ENCODE data around the gene GPR137B.

The GPR137B gene

GRCh38 chr1:236114076-236114747, 28.1 kb upstream of the GPR137B start:
- no peak for DNase-seq

DNA sequence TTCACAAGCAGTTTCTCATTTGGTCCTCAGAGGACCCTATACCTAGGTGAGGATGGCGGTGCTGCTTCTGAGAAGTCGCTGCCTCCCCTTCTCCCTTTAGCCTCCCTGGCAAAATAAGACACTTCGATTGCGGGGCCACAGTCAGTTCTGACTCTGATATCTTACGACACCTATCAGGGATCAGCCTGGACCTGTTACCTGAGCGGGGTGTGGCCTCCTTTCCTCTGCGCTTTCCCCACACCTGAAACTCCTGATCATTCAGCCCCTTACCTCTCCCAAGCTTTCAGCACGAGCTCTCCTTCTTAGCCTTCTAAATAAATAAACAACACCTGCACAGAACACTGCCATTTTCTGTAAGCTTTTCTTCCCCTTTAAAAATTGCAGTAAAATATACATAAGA, 24.6 kb upstream of the GPR137B start:
- no peak for DNase-seq

GRCh38 chr1:236119943-236120484, 22.3 kb upstream of the GPR137B start:
- no peak for DNase-seq

DNA sequence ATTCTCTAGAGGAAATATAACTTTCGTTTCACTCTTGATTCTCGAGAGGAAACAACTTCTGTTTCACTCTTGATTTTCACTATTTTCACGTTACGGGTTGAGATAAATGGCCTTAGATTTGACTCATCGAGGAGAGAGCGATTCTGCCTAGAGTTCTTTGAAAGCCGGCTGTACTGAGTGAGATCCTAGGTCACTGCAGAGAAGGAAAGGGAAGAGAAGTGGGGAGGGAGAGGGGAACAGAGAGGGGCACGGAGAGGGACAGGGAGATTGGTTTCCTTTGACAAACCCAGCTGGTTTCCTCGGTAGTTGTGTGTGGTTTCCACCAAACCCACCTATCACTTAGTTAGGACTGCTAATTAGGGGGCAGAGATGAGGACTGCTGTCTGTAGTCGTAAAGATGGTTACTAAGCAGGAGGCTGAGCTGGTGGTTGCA, 21.6 kb upstream of the GPR137B start:
- DNase-seq, result no peak

DNA sequence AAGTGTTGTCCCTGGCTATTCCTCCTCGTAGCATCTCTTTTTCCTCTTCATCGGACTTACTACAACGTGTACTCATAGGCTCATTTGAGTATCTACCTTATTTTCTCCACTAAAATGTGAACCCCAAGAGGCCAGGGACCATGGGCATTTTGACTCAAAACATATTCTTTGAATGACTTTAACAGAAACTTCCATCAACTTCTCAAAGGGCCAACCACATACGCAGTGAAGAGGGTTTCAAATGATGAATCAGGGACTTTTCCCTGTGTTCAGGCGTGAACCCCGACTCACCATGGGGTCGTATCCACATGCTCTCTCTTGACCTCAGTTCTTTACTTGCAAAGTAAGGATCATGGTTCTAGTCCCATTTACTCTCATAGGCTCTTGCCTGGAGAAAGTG, 20.2 kb upstream of the GPR137B start:
- DNase-seq, result no peak

GRCh38 chr1:236123563-236123962, 18.8 kb upstream of the GPR137B start:
- DNase-seq, result no peak

DNA sequence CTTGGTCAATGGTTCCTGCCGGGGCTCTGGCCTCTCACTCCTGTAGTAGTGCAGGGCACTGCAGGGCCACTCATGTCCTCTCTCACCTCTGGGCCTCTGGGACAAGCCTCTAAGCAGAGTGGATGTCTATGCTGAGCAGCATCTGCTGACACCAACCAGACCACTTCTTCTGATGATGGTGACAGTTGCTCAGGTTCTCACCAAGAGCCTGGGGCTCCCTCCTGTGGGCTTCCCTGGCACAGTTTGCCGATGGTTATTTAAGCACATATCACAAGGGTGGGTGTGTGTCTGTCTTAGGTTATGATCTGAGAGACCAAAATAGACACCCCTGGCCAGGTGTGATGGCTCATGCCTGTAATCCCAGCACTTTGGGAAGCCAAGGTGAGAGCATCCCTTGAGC, 17.4 kb upstream of the GPR137B start:
- no peak for DNase-seq

GRCh38 chr1:236127045-236127444, 15.3 kb upstream of the GPR137B start:
- DNase-seq, result no peak

DNA sequence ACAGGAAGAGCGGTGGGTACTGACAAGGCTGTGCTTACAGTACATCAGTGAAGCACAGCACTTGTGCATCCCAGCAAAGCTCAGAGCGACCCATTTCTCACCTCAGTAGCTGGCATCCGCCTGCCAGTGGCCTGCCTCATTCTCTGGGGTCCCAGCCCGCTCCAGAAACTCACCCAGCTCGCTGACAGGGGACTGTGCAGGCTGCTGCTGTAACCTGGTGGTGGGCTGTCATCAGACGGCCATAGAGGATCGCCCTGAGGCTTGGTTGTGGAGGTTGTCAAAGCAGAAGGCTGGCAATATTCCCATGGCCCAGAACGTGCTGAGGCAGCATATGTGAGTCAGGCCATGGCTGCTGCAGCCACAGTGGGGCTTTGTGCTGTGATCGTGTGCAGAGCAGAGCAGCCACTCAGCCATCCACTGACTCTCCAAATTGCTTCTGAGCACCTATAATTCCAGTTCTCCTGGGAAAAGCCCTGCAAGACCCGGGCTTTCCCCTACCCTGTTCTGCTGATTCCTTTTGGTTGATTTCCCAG, 13.6 kb upstream of the GPR137B start:
- DNase-seq, result no peak

GRCh38 chr1:236129306-236129705, 13.0 kb upstream of the GPR137B start:
- DNase-seq, result no peak

DNA sequence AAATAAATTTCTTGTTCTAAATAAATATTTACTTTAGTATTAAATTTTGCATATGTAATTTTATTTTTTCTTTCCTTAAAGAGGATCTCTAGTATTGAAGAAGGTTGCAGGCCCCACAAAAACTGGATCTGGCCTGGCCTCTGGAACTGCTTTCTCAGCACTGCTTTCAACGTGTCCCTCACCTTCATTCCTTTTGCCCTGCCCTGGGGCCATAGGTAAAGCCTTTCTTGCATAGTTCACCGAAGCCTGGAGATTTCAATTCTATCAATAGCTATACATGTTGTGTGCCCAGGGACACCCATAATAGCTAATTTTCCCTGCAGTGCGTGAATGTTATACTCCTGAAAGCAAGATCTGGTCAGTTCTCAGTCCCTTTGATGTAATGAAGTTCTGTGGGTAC, 12.0 kb upstream of the GPR137B start:
- no peak for DNase-seq

GRCh38 chr1:236131916-236132315, 10.4 kb upstream of the GPR137B start:
- DNase-seq, result no peak

GRCh38 chr1:236132420-236133046, 9.8 kb upstream of the GPR137B start:
- no peak for DNase-seq

DNA sequence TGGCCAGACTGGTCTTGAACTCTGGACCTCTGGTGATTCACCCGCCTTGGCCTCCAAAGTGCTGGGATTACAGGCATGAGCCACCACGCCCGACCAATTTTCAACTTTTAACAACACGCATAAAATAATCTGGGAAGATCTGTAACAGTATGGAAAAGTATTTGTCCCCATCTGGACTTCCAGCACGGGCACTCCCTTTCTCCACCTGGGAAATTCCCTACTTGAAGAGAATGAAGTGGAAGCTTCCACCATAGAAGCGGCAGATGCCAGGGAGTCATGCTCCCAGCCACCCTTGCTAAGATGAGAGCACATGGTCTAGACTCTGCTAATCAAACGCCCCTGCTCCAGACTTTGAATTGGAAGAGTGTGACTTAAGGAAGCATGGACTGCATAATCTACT, 9.0 kb upstream of the GPR137B start:
- DNase-seq, result no peak

- no peak for DNase-seq
These were observed 8.5 kb upstream of the GPR137B start for GRCh38 chr1:236133802-236134201.

GRCh38 chr1:236137285-236137852, 5.0 kb upstream of the GPR137B start:
- DNase-seq, result no peak

DNA sequence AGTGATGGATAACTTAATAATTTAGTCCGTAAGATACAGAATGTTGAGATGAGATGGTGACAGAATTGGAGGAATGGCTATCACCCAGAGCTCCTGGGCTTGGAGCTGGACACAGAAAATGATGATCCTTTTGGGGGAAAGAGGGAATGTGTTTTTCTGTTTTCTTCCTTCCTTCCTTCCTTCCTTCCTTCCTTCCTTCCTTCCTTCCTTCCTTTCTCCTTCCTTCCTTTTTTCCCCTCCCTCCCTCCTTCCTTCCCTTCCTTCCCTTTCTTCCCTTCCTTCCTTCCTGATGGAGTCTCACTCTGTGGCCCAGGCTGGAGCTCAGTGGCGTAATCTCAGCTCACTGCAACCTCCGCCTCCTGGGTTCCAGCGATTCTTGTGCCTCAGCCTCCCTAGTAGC, 2.8 kb upstream of the GPR137B start:
- no peak for DNase-seq

DNA sequence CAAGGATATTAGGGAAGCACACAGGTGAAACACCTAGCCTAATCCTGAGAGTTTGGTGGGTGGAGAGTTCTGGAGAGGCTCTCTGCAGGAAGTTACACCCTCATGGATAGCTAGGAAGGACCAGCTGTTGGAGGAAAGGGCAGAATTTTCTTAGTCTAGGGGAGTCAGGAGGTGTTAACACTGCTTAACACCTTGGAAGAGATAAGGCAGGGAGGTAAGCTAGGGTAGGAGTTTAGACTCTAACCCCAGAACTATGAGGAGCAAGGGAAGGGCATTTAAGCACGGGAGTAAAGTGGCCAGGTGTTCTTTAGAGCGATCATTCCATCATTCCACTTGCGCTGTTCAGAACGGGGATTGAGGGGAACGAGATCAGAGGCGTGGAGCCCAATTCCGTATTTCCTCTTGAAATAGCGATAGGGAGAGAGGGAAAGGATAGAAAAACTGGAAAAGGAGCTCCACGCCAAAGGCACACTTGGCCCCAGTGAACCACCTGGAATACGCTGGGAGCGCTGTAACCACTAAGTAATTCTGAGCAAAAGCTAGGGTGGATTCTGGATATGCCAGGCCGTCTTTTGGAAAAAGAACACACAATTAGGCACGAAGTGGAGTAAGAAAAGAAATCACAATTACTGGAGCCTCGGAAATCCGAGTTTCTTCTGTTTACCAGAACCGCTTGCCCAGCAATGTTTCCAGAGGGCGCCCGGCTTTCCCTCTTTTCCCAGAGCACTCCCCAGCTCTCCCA, 1.5 kb upstream of the GPR137B start:
- DNase-seq, result no peak

DNA sequence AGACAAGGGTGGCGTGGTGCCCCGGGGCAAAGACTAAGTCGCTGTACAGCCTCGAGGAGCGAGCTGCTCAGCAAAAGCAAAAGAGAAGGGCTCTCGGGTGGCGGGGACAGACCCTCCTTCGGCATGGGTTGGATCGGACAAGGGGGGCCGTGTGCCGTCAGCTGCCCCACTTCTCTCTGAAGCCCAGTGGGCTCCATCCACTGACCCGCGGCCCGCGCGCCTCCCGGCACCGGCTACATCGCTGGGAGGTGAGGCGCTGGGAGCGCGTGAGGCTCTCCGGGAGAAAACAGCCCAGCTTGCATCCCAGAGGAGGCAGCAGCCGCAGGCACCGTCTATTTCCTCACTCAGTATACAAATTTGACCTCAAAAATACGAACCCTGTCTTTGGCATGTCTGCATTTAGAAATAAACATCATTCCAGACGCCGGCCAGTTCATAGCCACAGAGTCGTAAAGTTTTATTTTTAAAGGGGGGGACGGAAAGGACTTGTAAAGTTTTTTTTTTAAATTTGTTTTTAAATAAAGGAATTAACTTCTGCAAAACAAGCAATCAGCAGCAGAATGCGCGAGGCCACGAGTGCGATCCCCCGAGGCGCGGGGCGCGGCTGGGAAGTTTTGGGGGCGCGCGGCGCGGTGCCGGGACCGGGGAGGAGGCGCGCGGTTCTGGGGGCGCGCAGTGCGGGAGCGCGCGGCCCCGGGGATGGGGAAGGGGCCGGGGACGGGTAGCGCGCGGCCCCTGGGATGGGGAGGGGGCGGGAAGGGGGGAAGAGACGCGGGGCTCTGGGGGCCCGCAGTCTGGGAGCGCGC, 689 bp upstream of the GPR137B start:
- DNase-seq, result no peak

GRCh38 chr1:236143104-236143948, 987 bp downstream of the GPR137B start:
- no peak for DNase-seq

- DNase-seq, result no peak
These were observed 1.7 kb downstream of the GPR137B start for GRCh38 chr1:236144033-236144432.
